Caco-2 (cell line): ENCODE results near the gene DDX39B. TPM values are rescaled to one million over a fixed set of nuclear protein-coding genes. Genes with fewer than 3 reads are reported as not detected.

Experiments
- BruUV-seq: library from RNA; stranded (reverse); fragments of 400-500 nt; replicated peaks from 2 replicates; lab custom pipeline; 2021; lab: Mats Ljungman, UMichigan
- CTCF ChIA-PET: fragments of 300-600 bp; sonication (Branson Sonifier 250); formaldehyde crosslinking; loops from one replicate; lab custom pipeline; 2022; ENCODE audit warnings: antibody characterized with exemption; lab: Charles Lee
- POLR2A ChIA-PET: fragments of 300-600 bp; sonication (Branson Sonifier 250); formaldehyde crosslinking; loops from one replicate; lab custom pipeline; 2022; ENCODE audit warnings: antibody characterized with exemption; lab: Charles Lee
- DNase-seq, 2 experiments: peaks; one replicate each; pipeline versions ENCODE4 v3.0.0 to v3.0.0-alpha.2; 2020 to 2022
- H3K27me3 ChIP-seq: replicated peaks from 2 replicates; pipeline ENCODE4 v1.6.0; 2011; ENCODE audit warnings: low read length; ENCODE audit not compliant: control insufficient read depth, insufficient read depth
- H3K36me3 ChIP-seq: 2 replicates; pipeline ENCODE4 v1.5.1; 2011; ENCODE audit warnings: low read length; ENCODE audit not compliant: control insufficient read depth, insufficient read depth
- H3K4me1 ChIP-seq: fragments of 250-450 bp; sonication (Bioruptor Pico); 2 replicates; pipeline ENCODE4 v1.5.1; 2020; ENCODE audit warnings: mild to moderate bottlenecking
- H3K4me3 ChIP-seq: 2 replicates; pipeline ENCODE4 v1.5.1; 2011; ENCODE audit warnings: low read depth, mild to moderate bottlenecking, control low read depth, low read length
- H3K9me3 ChIP-seq: fragments of 250-450 bp; sonication (Bioruptor Pico); 2 replicates; pipeline ENCODE4 v1.5.1; 2020; ENCODE audit warnings: mild to moderate bottlenecking, moderate library complexity
- H3K27ac Mint-ChIP-seq: one replicate; pipeline ENCODE4 v1.8.0; 2022; ENCODE audit warnings: mixed read lengths; ENCODE audit not compliant: unreplicated experiment
- H3K27me3 Mint-ChIP-seq: one replicate; pipeline ENCODE4 v1.8.0; 2022; ENCODE audit warnings: mixed read lengths; ENCODE audit not compliant: insufficient read depth, unreplicated experiment
- H3K36me3 Mint-ChIP-seq: one replicate; pipeline ENCODE4 v1.8.0; 2022; ENCODE audit warnings: mild to moderate bottlenecking, mixed read lengths; ENCODE audit not compliant: insufficient read depth, unreplicated experiment
- H3K4me1 Mint-ChIP-seq: one replicate; pipeline ENCODE4 v1.8.0; 2022; ENCODE audit warnings: low read depth, mixed read lengths; ENCODE audit not compliant: unreplicated experiment
- H3K4me3 Mint-ChIP-seq: one replicate; pipeline ENCODE4 v1.8.0; 2022; ENCODE audit warnings: mild to moderate bottlenecking, moderate library complexity, mixed read lengths; ENCODE audit not compliant: unreplicated experiment
- H3K9me3 Mint-ChIP-seq: one replicate; pipeline ENCODE4 v1.8.0; 2022; ENCODE audit warnings: mixed read lengths; ENCODE audit not compliant: unreplicated experiment
- CTCF ChIP-seq, 2 experiments: fragments of 200-600 bp in 1 of 2; IDR thresholded peaks; 1 replicate in 1 of 2; 2 replicates in 1 of 2; pipeline versions ENCODE4 v1.5.1 to v1.8.0; 2011 to 2022; ENCODE audit warnings: antibody characterized with exemption in 1 of 2, control low read depth in 1 of 2, inconsistent platforms in 1 of 2, low read depth in 1 of 2, low read length in 1 of 2, mild to moderate bottlenecking in 1 of 2, moderate library complexity in 1 of 2; ENCODE audit not compliant: insufficient read depth in 1 of 2, severe bottlenecking in 1 of 2, unreplicated experiment in 1 of 2
- intact Hi-C: fragments of 100-400 bp; cut with micrococcal nuclease; formaldehyde crosslinking; loops from one replicate; pipeline ENCODE4 v1.10.0; 2022; ENCODE audit not compliant: unreplicated experiment
- total RNA-seq: library from RNA; stranded (reverse); gene quantifications from 2 replicates; pipeline ENCODE4 v1.2.3, GENCODE V29; 2022

Gene DDX39B
- total RNA-seq, 1 experiment from 2014 or later: 416 TPM

GRCh38 chr6:31540640-31541039 lies 1.2 kb downstream of the DDX39B start:
- H3K27ac Mint-ChIP-seq: peak overlapping the region; percentile 91
- Histone ChIP-seq H3K4me1 (no peaks in the 10 kb centered on the region; the same call in 1 of the 2 replicates), H3K27me3 (no peaks in the 10 kb centered on the region), H3K4me3 (peak overlapping the region; percentile 67), H3K36me3 (peaks cover 4% of the 10 kb centered on the region), H3K9me3 (no peaks in the 10 kb centered on the region)
- H3K4me3 Mint-ChIP-seq: peak overlapping the region; percentile 73
- H3K4me1 Mint-ChIP-seq: peaks cover 16% of the 10 kb centered on the region
- intact Hi-C loops: no loop called here
- H3K36me3 Mint-ChIP-seq: peaks cover 66% of the 10 kb centered on the region
- CTCF ChIA-PET: interaction anchor here (1.4 kb wide), 1 partner anchor 62 kb away, joined by 3 read pairs; no protein-coding TSS in a partner anchor
- DNase-seq: no peak
- no peak for TF ChIP-seq CTCF (IDR thresholded peaks at IDR 0.05; ENCODE audit: insufficient read depth in 1 of 2, low read depth in 1 of 2, low read length in 1 of 2, severe bottlenecking in 1 of 2, unreplicated experiment in 1 of 2)
- no peaks in the 10 kb centered on the region for H3K27me3 Mint-ChIP-seq
- no TSS peak for BruUV-seq
- POLR2A ChIA-PET: interaction anchor here (1.8 kb wide), 1 partner anchor 12 kb away, joined by 13 read pairs; the partner anchor contains the start of gene MCCD1
- no peaks in the 10 kb centered on the region for H3K9me3 Mint-ChIP-seq

- Histone ChIP-seq H3K36me3 (peaks cover 9% of the 10 kb centered on the region), H3K4me1 (no peaks in the 10 kb centered on the region; the same call in 1 of the 2 replicates), H3K9me3 (no peaks in the 10 kb centered on the region), H3K27me3 (no peaks in the 10 kb centered on the region), H3K4me3 (no peak overlapping the region)
- Mint-ChIP-seq H3K27me3 (no peaks in the 10 kb centered on the region), H3K9me3 (no peaks in the 10 kb centered on the region), H3K4me1 (peaks cover 16% of the 10 kb centered on the region), H3K4me3 (no peak overlapping the region), H3K36me3 (peaks cover 84% of the 10 kb centered on the region), H3K27ac (peak overlapping the region; percentile 27)
- DNase-seq: no peak
- intact Hi-C loops: no loop called here
- TF ChIP-seq CTCF (IDR thresholded peaks at IDR 0.05; ENCODE audit: insufficient read depth in 1 of 2, low read depth in 1 of 2, low read length in 1 of 2, severe bottlenecking in 1 of 2, unreplicated experiment in 1 of 2): no peak
- CTCF ChIA-PET: no interaction called here
- BruUV-seq: no TSS peak
- POLR2A ChIA-PET: no interaction called here
These were observed 2.9 kb downstream of the DDX39B start for GRCh38 chr6:31538805-31539400.

GRCh38 chr6:31535538-31536324 lies 6.1 kb downstream of the DDX39B start:
- peaks cover 18% of the 10 kb centered on the region for H3K4me1 Mint-ChIP-seq
- CTCF ChIA-PET: no interaction called here
- Histone ChIP-seq H3K9me3 (no peaks in the 10 kb centered on the region), H3K4me3 (no peak overlapping the region), H3K36me3 (peaks cover 15% of the 10 kb centered on the region), H3K4me1 (no peaks in the 10 kb centered on the region; the same call in 1 of the 2 replicates), H3K27me3 (no peaks in the 10 kb centered on the region)
- no peak for TF ChIP-seq CTCF (IDR thresholded peaks at IDR 0.05; ENCODE audit: insufficient read depth in 1 of 2, low read depth in 1 of 2, low read length in 1 of 2, severe bottlenecking in 1 of 2, unreplicated experiment in 1 of 2)
- H3K4me3 Mint-ChIP-seq: no peak overlapping the region
- BruUV-seq: no TSS peak
- intact Hi-C loops: no loop called here
- no peak overlapping the region for H3K27ac Mint-ChIP-seq
- no peaks in the 10 kb centered on the region for H3K27me3 Mint-ChIP-seq
- H3K9me3 Mint-ChIP-seq: no peaks in the 10 kb centered on the region
- no peak for DNase-seq
- H3K36me3 Mint-ChIP-seq: peaks cover 99% of the 10 kb centered on the region
- POLR2A ChIA-PET: no interaction called here
